ENCODE results near the gene NOP9. TPM values are rescaled to one million over a fixed set of nuclear protein-coding genes. Genes with fewer than 3 reads are reported as not detected.

Gene NOP9
- total RNA-seq, 2 donors from 2014 or later, result 21.2 to 22.9 TPM

DNA sequence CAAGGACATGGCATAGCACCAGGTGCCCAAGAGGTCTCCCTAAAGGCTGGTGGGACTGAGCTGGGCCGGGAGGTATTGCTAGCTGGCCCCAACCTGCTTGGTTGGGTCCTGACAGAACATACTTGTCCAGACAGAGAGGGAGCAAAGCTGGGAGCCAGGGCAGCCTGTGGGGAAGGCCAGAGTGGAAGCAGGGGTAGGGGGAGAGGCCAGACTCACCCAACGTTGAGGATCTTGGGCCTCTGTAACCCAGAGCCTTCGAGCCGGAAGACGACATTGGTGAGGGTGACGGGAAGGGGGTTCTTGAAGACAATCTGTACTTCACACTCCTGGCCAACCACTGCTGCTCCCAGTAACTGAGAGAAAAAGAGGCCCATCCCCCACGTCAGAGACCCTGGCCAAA is 45.7 kb upstream of the NOP9 start:
- Histone ChIP-seq H3K27ac (no peak overlapping the region), H3K4me3 (no peak overlapping the region), H3K9me3 (no peaks in the 10 kb centered on the region), H3K4me1 (replicated peaks) (no peaks in the 10 kb centered on the region), H3K27me3 (replicated peaks; ENCODE audit: insufficient read depth) (no peaks in the 10 kb centered on the region), H3K36me3 (no peaks in the 10 kb centered on the region)
- no peak for DNase-seq (ENCODE audit: low spot score)
- no peak for TF ChIP-seq POLR2A (IDR thresholded peaks at IDR 0.05)
- TF ChIP-seq POLR2AphosphoS5 (IDR thresholded peaks at IDR 0.05), result no peak
- no peak for TF ChIP-seq CTCF (IDR thresholded peaks at IDR 0.05)
- 88% methylated on average over 7 of the region's 7 CpGs for WGBS
- intact Hi-C loops (cut with DNase I), result no loop called here

DNA sequence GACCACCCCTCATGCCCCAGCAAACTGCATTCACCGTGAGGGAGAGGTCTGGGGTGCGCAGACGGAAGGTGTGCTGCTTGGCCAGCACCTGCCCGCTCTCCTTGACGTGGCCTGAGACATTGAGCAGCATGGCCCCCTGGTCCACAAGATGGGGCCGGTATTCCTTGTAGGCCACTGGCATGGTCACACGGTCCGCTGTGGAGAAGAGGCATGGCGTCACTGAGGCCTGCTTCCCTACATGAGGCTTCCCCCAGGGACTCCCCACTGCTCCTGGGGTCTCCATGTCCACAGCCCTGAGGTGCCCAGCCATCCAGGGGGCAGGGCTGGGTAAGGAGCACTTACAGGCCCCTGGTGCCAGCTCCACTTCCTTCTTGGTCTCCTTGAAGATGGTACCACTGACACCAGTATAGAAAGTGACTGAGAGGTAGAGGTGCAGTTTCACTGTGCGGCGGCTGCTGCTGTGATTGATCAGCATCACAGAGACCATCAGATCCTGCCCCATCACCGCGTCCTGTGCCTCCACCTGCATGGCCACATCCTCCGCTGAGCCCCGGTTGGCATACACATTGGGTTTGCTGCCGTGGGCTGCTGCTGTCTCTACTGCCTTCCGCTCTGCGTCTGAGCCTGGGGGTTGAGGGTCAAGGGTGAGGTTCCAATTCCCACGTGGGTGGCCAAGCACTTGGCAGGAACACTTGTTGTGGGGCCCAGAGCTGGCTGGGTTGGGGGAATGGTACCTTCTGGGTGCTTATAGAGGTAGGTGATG is 44.8 kb upstream of the NOP9 start:
- DNase-seq (ENCODE audit: low spot score), result no peak

DNA sequence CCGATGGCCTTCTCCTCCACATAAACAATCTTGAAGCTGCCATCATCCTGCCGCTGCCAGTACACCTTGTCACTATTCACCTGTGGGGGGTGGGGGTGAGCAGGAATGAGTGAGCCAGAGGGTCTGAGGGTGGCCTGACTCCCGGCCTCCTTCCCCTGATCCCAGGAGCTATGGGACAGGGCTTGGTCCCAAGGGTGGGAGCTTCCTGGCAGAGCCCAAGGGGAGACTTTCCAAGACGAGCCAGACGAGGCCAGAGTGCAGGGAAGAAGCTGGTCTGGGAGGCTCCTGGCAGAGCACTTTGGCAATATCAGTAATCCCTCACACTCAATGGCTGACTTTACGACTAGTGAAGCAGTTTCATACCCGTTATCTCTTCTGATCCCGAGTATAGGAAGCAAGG is 44.2 kb upstream of the NOP9 start:
- 81% methylated on average over 8 of the region's 8 CpGs for WGBS

More for the DNA sequence above, 44.8 kb upstream of the NOP9 start:
- no peak overlapping the region for H3K27ac ChIP-seq
- H3K27me3 ChIP-seq (replicated peaks; ENCODE audit: insufficient read depth), result no peaks in the 10 kb centered on the region
- no peak for TF ChIP-seq POLR2A (IDR thresholded peaks at IDR 0.05)
- no peak for TF ChIP-seq POLR2AphosphoS5 (IDR thresholded peaks at IDR 0.05)
- TF ChIP-seq CTCF (IDR thresholded peaks at IDR 0.05), result no peak
- intact Hi-C loops (cut with DNase I), result no loop called here
- no peak overlapping the region for H3K4me3 ChIP-seq
- H3K4me1 ChIP-seq (replicated peaks), result no peaks in the 10 kb centered on the region
- WGBS, result 88% methylated on average over 16 of the region's 19 CpGs
- H3K36me3 ChIP-seq, result no peaks in the 10 kb centered on the region
- H3K9me3 ChIP-seq, result no peaks in the 10 kb centered on the region

DNA sequence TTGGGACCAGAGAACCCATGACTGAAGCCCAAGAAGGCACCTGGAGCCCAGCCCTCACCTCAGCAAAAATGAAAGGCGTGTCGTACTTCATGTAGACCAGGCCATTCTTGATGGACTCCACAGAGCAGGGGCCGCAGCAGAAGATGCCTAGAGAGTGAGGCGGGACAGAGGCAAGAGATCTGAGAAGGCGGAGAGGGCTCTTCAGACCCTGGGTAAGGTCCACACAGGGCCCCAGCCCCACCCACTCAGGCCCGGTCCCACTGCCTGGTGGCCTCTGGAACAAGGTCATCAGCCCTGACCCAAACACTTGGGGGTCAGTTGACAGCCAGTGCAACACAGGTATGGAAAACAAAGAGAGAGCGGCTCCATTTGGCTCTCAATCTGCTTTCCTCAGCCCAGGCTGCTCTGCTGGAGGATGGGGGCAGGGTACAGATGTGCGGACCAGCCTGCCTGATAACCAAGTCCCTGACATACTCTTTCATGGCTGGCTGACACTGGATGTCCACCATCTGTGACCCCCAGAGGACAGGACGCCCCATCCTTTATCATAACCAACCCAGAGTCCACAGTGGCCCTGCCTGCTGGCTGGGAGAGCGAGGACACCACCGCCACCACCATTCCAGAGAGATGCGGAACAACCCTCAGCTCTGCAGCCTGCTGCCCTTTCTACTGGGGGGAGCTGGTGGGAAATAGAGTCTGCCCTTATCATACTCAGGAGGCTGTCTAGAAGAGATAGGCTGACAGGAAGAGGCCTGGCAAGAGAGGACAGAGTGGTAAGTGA is 43.5 kb upstream of the NOP9 start:
- Histone ChIP-seq H3K9me3 (no peaks in the 10 kb centered on the region), H3K27ac (no peak overlapping the region), H3K36me3 (no peaks in the 10 kb centered on the region), H3K4me3 (no peak overlapping the region), H3K27me3 (replicated peaks; ENCODE audit: insufficient read depth) (no peaks in the 10 kb centered on the region), H3K4me1 (replicated peaks) (no peaks in the 10 kb centered on the region)
- WGBS, result 88% methylated on average over 12 of the region's 12 CpGs
- intact Hi-C loops (cut with DNase I), result no loop called here
- no peak for DNase-seq (ENCODE audit: low spot score)
- no peak for TF ChIP-seq POLR2AphosphoS5 (IDR thresholded peaks at IDR 0.05)
- TF ChIP-seq POLR2A (IDR thresholded peaks at IDR 0.05), result no peak
- TF ChIP-seq CTCF (IDR thresholded peaks at IDR 0.05), result no peak

More for the DNA sequence above, 44.2 kb upstream of the NOP9 start:
- DNase-seq (ENCODE audit: low spot score), result no peak
- Histone ChIP-seq H3K27ac (no peak overlapping the region), H3K4me1 (replicated peaks) (no peaks in the 10 kb centered on the region), H3K36me3 (no peaks in the 10 kb centered on the region), H3K9me3 (no peaks in the 10 kb centered on the region), H3K4me3 (no peak overlapping the region), H3K27me3 (replicated peaks; ENCODE audit: insufficient read depth) (no peaks in the 10 kb centered on the region)
- intact Hi-C loops (cut with DNase I), result no loop called here
- TF ChIP-seq POLR2AphosphoS5 (IDR thresholded peaks at IDR 0.05) (no peak), CTCF (IDR thresholded peaks at IDR 0.05) (no peak), POLR2A (IDR thresholded peaks at IDR 0.05) (no peak)
